T1000 (cell line): ENCODE data around the gene RCAN2.

ENCODE experiments used
- DNase-seq: peaks from one replicate; lab custom pipeline; 2025; ENCODE audit warnings: mixed read lengths; lab: John Stamatoyannopoulos, UW

RCAN2 gene

DNA sequence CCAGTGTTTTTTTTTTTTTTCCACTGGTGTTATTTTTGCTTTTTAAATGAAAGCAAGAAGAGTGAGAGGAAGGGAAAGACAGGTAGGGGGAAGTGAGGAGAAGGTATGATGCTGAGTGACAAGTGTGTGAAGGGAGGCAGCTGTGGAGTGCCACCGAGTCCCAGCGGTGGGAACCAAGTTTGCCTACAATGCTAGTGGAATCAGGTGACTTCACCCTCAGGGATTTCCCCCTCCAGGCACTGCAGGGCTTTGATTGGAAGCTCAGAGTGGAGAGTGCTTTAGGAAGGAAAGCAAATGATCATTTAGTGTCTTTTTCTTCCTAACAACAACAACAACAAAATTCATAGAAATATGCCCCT, 200.0 kb downstream of the RCAN2 start:
- no peak for DNase-seq

DNA sequence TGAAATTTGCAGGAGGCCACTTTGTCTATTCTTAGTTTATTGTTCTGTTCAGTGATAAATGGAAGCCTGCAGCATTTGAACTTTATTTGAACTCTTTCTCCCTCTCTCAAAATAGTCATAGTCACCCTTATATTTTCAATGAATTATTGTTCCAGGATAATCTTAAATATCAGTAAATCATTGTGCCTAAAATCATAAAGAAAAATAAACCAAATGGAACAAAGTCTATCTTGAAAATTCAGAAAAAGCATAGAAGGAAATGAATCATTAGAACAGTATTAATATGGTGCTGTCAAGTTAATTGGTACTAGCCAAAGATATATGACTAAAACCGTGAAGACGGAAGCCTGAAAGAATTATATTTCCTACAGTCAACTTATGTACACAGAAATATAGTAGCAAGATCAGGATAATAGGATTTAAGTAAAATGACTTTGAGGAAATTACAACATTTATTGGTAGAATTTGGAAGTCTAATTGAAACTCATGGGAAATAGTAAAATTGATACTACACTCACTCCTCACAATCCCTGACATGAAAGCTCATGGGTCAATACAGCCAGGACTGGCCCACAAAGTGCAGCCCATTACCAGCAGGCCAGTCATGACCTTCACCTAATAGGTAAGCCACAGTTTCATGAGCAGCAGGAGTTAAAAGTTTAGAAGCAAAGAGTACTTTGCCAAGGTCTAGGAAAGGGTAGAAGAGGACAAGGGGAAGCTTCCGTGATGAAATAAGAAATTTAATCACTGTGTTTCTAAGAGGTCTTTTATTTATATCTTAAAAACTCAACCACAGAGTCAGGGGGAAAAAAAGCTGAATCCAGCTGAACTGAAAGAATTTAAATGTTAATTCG, 200.6 kb downstream of the RCAN2 start:
- DNase-seq, result no peak

DNA sequence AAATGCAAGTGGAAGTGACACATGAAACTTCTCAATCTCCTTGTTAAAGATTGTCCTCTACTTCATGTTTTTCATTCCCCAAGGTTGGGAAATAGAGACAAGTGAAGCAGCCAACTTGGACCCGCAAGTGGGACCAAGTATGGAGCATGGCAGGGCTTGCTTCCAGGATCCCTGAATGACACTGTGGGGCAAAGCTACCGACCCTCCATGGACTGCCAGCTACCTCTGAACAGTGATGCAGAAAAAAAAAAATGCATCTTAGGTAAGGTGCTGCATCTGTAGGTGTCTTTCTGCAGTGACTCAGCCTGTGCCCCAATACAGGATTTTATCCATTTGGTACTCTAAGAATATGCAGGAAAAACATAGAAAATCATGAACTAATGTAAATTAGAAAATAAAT, 201.4 kb downstream of the RCAN2 start:
- no peak for DNase-seq

DNA sequence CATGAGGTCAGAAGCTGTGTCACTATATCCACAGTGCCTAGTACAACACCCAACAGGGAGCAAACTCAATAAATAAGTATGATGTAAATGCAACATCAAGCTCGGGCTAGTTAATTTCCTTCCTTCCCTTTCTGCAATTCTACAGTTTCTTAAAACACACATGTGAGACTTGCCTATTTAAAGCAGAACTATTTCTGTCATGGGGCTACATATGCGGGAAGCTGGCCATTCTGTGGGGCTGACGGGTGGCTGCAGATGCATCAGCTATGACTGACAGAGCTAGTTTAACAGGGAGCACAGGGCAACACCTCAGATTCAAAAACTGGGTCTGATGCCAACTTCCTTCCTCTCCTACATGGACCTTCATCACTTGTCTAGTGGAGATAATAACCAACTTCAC, 202.4 kb downstream of the RCAN2 start:
- DNase-seq, result no peak

DNA sequence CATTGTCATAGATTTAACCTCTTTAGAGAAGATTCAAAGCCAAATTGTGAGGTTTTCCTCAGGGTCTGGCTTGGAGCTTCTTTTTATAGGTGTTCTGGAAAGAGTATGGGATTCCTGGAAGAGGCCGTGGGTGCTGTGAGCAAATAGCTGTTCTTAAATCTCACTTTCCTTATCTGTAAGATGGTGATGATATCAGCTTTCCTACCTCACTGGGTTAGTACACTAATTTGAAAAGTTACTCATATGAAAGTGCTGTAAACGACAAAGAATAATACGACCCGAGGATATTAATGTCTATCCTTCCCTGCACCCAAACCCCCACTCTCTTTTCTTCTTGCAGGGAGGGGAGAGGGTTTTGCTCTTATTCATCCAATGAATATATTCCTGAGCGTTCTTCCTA, 203.6 kb downstream of the RCAN2 start:
- no peak for DNase-seq

DNA sequence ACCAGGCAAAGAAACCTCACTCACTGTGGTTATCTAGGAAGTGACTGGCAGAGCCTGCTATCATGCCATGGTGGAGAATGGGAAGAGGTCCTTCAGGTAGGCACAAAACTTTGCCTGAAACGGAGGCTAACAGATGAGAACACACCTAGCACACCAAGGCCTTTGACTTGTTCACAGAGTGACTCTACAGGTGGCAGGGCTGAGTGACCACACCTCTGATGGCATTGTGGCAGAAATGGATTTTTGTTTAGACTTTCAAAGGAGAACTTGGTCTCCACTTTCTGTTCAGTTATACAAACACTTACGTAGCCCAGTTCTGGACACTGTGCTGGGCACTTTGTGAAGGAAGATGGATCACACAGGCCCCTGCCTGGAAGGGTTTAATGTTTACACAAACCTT, 204.2 kb downstream of the RCAN2 start:
- no peak for DNase-seq

DNA sequence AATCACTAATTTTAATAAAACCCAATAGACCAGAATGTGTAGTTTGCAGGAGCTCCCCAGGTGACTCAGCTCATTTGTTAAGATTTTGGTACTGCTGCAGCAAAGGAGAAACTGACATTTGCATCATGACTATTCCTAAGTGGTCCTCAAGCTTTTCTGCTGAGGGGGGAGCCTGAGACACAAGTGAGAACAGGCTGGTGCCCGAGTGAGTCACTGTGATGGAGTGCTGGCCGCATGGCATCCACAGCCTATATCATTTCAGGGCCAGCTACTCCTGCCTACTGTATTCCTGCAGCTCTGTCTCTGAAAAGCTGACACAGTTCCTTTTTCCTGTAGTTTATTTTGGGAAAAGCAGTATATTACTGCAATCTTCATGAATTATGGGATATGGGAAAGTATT, 206.8 kb downstream of the RCAN2 start:
- DNase-seq, result no peak

DNA sequence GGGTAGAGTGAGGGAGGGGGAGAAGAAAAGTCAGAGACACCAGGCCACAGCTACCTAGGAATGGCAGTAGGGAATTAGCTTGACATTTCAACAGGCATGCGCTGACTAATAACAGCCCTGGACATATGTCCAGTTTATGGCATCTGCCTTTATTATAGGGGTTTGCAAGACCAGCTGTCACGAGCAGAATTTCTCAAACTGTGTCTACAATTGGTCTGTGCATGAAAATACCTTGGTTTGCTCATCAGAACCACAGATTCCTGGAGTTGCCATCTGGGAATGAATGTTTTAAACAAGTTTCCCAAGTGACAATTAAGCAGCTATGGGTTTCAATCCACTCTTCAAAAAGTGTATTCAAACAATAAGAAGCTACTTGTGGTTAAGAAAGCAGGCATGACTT, 210.1 kb downstream of the RCAN2 start:
- DNase-seq, result no peak

DNA sequence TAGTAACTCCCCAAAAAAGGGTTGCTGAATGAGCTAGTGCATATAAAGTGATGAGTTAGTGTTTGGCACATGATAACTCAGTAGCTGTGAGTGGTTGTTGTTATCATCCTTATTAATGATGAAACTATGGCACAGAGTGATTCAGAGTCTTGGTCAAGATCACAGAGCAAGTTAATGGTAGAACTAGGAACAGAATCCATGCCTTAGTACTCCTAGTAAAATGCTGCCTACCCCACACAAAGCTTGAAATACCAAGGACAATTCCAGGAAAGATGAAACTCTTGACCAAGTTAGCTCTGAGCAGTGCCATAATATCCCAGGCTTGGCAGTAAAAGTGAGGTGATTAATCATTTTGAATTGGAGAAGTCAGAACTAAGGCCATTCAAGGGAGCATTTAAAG, 211.4 kb downstream of the RCAN2 start:
- DNase-seq, result no peak

DNA sequence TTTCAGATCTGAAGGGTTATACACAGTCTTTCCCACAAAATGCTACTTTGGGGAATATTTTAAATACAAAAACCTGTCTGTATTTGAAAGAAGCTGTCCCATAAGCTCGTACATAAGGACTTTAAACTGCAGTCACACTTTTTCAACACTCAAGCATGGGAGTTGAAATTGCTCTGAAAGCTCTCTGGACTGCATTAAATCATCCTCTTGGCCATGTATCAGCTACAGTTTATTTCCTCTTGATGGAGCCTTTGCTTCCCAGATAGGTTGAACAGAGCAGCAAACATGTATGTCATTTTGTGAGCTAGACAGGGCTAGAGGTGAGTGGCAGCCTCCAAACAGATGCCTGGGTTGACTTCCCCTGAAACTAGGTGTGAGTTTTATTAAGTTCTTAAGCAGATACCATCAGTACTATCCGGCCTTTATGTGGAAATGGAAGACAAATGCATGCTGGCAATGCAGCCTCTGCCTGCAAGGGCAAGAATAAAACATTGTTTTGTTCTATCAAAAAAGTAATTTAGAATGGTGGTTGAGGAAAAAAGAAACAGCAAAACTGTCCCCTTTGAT, 214.6 kb downstream of the RCAN2 start:
- no peak for DNase-seq

DNA sequence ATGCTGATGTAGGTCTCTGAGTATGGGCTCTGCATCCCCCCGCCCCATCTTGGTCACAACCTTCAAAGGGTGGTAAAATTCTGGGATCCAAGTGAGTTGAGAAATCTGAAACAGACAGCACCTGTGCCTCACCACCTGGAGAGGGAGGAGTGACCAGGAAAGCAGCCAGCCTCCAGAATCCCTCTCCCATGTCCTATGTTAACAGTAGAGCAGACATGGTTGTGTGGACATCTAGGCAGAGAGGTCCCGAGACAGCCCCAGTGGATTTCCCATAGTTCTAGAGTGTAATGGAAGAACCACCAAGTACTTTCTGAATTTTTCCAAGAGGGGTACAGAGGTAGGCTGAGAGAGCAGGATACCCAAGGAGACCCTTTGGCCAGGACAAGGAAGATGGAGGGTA, 216.7 kb downstream of the RCAN2 start:
- DNase-seq, result no peak

DNA sequence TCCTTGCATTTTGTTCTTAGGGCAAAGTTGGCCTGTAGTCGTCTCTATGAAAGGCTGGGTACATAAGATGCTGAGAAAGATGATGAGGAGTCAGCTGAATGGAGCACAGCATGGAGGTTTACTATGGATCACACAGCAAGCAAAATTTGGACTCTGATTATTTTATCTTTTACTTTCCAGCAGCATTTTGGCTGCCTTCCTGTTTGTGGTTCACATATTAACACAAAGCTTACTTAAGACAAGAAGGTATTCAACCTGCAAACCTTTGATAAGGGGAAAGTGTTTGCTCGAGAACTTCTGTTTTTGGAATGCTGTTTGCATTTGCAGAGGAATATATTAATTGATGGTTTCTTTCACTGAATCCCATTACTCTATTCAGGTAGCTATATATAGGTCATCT, 217.3 kb downstream of the RCAN2 start:
- DNase-seq, result no peak

DNA sequence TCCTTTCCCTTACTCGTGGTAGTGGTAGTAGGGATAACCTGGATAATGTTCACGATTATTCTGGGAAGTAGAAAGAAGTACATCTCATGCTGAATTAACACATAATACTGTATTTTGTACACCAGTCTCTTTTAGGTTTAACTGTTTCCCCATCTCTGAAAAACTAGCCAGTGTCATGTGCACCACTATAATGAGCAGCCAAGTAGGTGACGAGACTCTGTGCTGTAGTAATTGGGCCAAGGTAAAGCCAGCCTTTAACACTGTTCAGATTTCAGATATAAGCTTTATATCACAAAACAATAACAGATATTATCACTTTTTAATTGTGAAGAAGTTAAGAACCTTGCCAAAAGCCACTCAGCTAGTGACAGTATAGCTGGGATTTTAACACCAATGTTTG, 219.5 kb downstream of the RCAN2 start:
- no peak for DNase-seq

DNA sequence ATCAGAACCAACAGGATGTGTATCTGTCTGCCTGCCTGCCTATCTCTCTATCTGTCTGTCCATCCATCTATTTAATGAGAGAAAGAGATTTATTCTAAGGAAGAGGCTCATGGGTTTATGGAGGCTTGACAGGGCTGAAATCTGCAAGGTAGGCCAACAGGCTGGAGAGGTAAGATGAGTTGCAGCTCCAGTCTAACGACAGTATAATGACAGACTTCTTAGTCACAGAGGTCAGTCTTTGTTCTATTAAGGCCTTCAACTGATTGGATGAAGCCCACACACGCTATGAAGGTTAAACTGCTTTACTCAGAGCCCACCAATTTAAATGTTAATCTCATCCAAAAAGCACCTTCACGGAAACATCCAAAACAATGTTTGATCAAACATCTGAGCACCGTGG, 220.1 kb downstream of the RCAN2 start:
- DNase-seq, result no peak

DNA sequence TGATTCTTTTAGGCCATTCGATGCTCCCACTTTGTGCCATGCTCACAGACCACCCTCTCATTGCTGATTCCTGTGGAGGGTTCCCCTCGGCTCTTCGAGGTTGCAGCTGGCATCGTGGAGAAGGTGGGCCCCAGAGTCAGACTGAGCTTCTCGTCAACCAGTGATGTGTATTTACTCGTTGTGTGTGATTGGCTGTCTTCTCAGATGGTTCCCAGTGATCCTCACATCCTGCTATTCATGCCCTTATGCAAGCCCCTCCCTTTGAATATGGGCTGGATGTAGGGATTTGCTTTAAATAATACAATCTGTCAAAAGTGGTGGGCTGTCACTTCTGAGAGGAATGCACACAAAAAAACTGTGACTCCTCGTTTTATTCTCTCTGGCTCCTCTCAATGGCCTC, 220.9 kb downstream of the RCAN2 start:
- no peak for DNase-seq

DNA sequence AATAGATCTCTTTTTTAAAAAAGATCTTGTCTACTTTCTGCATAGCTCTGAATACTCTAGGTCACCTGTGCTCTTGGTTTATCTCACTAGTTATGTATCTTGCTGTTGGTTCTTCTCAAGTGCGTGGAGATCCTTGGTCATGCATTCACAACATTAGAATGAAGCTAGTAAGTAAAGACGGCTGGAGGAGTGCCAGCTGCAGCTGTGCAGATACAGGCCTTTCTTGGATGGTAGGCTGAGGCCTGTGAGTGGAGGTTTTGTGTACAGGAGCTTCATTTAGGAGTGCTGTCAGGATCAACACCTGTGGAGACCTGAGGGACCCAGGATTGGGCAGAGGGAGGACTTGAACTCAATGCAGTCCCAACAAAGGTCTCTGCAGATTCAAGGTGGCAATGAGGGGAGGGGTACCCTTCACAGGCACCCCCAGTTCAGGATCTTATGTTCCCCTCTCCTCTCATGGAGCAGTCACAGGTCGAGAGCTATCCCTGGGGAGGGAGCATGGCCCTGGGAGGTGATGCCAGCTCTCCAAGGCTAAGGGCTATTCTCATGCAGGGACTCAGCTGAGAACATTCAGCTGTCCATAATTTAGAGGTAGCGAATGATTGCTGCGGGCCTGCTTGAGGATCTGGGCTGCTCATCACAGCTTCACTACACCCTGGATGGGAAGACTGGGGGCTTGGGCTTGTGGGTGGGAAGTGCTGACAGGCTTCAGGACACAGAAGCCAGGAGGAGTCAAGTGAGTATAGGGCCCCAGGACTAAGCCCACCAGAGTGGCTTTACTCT, 221.6 kb downstream of the RCAN2 start:
- DNase-seq, result no peak

DNA sequence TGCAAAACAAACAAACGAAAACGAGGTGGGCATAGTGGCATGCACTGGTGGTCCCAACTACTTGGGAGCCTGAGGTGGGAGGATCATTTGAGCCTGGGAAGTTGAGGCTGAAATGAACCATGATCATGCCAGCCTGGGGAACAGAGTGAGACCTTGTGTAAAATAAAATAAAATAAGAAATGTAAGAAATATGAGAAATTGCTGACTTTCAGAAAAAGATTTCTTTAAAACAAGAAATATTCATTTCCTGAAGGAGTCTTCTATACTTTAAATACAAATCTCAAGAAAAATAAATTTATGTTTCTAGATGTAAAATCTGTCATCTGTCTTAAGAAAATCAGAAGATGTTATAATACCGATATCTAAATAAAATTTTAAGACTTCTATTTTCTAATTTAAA, 223.7 kb downstream of the RCAN2 start:
- DNase-seq, result no peak

DNA sequence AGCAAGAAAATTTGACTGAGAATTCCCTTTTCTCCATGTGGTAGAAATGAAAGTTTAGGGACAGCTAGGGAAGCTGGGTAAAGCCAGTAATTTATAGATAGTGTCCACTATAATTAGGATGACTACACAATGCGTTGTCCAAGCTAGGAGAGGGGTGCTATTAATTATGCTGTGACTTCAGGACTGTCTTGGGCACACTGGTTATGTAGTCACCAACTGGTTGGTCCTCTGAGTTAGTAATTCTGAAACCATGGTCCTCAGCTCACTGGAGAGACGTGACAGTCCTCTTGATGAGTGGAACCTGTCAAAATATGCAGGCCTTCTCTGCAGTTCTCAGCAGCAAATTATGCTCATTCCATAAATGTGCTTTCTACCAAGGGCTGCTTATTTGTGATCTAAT, 225.9 kb downstream of the RCAN2 start:
- DNase-seq, result no peak

DNA sequence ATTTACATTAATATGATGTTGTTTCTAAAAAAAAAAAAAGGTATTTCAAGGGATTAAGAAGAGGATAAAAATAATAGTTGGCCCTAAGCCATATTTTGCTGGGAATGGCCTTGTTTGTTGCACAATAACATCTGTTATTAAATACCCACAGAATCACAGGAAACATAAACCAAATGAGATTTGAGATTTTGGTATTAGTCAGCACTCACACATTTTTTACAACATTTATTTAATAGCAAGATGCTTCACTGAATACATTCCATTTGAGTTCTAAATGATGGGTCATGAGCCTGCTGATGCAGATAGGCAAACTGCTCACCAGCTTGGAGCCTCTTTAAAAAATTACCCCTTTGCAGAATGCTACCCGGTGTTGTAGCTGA, 227.6 kb downstream of the RCAN2 start:
- no peak for DNase-seq

DNA sequence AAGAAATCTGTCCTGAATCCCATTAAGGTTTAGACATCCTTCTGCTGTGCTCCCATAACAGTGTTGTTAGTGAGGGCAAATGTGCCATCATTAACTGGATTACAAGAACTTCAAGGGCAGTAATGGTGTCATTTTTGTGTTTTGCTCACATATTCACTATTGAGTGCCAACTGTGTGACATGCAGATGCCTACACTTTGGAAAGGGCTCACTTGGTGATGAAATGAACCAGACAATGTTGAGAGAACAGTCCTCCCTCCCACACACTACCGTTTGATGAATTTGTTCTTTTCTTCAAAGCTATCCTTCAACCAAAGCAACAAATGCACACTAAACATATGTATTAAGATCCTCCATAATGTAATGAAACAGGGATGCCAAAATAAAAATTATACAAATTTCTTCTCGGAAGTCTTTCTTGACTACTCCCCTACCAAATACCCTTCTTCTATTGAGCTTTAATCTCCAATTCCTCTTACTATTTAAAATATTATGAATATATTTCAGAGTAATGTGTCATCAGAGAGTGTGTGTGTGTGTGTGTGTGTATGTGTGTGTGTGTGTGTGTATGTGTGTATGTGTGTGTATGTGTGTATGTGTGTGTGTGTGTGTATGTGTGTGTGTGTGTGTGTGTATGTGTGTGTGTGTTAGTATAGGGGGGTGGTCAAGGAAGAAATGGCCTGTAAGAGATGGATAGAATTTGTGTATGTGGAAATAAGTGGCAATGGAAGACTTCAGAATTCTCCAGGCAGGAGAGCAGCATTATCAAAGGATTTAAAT, 228.1 kb downstream of the RCAN2 start:
- no peak for DNase-seq

DNA sequence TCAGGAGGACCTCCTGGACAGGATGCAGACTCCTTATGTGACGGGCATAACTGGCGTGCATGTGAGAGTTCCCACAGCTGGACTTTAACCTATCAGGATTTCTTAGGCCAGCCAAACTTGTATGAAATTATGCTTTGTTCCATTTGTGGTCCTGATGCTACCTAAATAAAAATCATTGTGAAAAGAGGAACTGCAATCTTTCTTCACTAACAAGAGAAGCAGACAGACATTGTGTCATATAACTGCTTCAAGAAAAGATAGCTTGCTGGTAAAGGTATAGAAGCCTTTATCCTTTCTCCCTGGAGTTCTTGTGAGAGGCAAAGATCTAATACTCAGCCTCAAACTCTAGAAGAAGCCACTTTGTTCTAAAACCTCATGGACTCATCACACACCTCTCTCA, 233.0 kb downstream of the RCAN2 start:
- DNase-seq, result no peak

DNA sequence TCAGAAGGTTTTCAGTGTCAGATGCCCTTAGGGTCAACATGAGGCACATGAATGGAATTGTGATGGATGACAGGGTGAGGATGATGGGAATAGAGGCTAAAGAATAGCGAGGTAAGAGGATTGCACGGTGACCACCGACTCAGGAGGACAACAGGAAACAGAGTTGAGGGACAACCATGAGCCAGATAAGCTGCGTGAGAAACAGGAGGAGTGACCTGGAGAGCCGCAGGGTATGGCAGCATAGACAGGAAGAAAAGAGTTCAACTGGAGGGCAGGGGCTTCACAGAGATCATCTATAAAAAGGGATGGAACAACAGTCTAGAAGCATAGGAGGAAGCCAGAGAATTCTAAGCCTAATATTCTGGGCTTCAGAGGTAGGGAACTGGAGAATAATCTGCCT, 235.7 kb downstream of the RCAN2 start:
- DNase-seq, result no peak

DNA sequence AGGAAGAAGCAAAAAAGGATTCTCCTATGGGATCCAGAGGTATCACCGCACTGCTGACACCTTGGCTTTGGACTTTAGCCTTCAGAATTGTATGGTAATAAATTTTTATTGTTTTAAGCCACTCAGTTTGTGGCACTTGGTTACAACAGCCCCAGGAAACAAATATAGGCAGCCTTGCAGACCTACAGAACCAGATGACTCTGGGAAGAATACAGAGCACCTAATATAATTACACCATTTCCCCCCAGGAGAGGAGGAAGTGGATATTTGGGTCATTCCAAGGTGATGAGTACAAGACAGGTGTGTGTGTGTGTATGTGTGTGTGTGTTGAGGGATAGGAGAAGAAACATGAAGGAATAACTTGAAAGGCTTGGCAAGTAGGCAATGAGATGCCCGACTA, 236.3 kb downstream of the RCAN2 start:
- no peak for DNase-seq
